GM12865 (cell line): ENCODE data around the gene CD79A.

Experiments
- DNase-seq: peaks from one replicate; pipeline ENCODE4 v3.0.0; 2010; ENCODE audit warnings: low read depth
- H3K4me3 ChIP-seq: 2 replicates; pipeline ENCODE4 v1.5.1; 2011; ENCODE audit warnings: mild to moderate bottlenecking, low read depth, low read length, control low read depth
- CTCF ChIP-seq: IDR thresholded peaks from 2 replicates; pipeline ENCODE4 v1.5.1; 2011; ENCODE audit warnings: low read length, control low read depth, low read depth, inconsistent platforms; ENCODE audit not compliant: insufficient read depth; ENCODE audit errors: missing control alignments

CD79A gene

DNA sequence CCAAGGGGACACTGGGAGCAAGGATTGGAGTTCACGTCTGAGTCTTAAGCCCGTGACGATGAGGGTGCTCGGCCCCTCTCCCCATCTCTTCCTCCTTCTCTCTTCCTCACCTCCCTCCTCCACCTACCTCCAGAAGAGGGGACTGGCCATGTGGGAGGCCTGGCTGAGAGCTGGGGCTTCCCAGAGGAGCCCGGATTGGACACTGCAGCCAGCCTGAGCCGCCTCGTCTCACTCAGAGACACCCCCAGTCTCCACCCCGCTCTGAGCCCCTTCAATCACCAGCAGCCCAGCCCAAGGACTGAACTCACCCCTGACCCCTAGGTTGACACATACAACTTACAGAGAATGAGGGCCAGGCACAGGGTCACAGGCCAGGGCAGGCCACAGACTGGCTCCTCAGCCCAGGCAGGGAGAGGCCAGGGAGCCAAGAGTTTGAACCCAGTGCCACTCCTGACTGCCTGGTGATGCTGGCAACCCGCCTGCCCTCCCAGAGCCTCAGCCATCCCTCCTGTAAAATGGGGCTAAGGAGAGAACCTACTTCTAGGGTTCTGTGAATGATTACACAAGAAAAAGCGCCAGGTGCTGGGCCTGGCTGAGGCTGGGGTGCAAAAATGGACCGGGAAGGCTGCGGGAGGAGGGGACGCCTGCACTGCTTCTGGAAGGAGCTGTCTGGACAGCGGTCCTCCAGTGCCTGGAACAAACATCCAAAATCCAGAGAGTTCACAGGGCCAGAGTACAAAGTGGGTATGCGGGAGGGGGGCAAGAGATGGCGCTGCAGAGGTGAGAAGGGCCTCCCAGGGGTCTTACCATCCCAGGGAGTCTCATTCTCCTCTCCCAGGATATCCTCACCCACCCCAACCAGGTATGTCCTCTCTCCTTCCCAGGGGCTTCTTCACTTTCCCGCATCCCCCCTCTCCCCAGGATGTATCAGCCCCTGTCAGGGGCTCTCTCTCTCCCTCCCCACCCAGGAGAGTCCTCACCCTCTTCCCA lies 1.1 kb downstream of the CD79A start:
- no peak for TF ChIP-seq CTCF
- peak overlapping the region; percentile 90 for H3K4me3 ChIP-seq
- peak; percentile 83 for DNase-seq

DNA sequence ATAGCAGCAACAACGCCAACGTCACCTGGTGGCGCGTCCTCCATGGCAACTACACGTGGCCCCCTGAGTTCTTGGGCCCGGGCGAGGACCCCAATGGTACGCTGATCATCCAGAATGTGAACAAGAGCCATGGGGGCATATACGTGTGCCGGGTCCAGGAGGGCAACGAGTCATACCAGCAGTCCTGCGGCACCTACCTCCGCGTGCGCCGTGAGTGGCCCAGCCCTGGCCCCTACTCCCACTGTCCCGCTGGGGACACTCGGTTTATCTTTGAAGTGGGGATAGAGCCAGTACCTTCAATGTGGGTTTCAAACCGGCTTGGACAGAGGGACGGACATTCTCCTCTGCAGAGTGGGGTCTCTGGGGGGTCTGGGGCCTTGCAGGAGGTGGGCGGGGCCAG lies 2.0 kb downstream of the CD79A start:
- H3K4me3 ChIP-seq, result peak overlapping the region; percentile 90
- no peak for TF ChIP-seq CTCF
- no peak for DNase-seq

- TF ChIP-seq CTCF, result no peak
- no peak for DNase-seq
- no peak overlapping the region; the same call in 1 of the 2 replicates for H3K4me3 ChIP-seq
These were observed 2.7 kb downstream of the CD79A start for GRCh38 chr19:41879670-41880328.

DNA sequence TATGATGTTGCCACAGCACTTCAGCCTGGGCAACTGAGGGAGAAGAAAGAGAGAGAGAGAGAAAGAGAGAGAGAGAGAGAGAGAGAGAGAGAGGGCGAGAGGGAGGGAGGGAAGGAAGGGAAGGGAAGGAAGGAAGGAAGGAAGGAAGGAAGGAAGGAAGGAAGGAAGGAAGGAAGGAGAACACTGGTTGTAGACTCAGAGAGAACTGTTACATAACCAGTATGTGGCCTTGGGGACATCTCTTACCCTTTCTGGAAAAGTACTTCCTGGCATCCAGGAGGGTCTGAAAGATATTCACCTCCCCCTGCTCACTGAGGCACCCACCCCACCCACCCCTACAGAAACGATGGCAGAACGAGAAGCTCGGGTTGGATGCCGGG lies 3.2 kb downstream of the CD79A start:
- no peak overlapping the region for H3K4me3 ChIP-seq
- TF ChIP-seq CTCF, result no peak
- no peak for DNase-seq

GRCh38 chr19:41882568-41883462 lies 5.7 kb downstream of the CD79A start, which contains the start of gene ARHGEF1:
Gene ARHGEF1, plus strand, starts transcription at chr19:41883184. Its CDS starts 4,899 bp downstream, at chr19:41888083.
- peak within 1 kb of the TSS; percentile 96 for H3K4me3 ChIP-seq
- no peak for TF ChIP-seq CTCF
- DNase-seq, result peak; percentile 77

DNA sequence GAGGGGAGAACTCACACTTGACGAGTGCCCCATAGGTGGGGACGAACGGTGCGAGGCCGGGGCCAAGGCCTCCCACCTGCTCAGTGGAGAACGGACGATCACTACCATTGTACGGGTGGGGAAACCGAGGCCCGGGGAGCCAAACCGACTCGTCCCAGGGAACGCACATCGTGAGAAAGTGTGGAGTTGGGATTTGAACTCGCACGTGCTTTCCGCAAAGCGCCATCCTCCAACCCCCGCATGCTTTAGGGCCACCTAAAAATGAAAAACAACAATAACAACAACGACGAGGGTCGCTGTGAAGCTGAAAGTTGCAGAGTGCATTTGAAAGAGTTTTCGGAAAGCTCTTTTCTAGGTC lies 6.4 kb downstream of the CD79A start:
- DNase-seq, result no peak
- TF ChIP-seq CTCF, result no peak
- H3K4me3 ChIP-seq, result peak overlapping the region; percentile 96
